ENCODE results near the gene PSAPL1.

Gene PSAPL1

GRCh38 chr4:7474320-7474719 is 39.6 kb upstream of the PSAPL1 start:
- H3K4me3 ChIP-seq (ENCODE audit: low read depth, low read length): no peak overlapping the region
- TF ChIP-seq CTCF (IDR thresholded peaks at IDR 0.05; ENCODE audit: low read depth, low read length): no peak

DNA sequence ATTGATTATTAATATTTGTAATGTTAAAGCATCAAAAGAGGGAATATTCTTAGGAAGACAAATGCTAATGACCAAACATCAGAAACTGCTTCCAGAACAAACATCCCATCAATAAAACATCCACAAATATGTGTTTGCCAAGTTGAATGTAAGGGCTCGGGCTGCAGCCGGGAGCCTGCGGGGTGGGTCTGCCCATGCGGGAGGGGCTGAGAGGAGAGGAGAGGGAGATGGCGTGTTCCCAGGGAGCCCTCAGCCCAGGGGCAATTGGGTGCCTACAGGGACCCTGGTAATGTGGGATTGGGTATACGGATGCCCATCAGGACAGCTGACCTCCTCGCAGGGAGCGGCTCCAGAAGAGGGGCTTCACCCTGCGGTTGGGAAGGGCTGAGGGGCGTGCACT is 38.4 kb upstream of the PSAPL1 start:
- H3K4me3 ChIP-seq (ENCODE audit: low read depth, low read length): no peak overlapping the region
- no peak for TF ChIP-seq CTCF (IDR thresholded peaks at IDR 0.05; ENCODE audit: low read depth, low read length)

DNA sequence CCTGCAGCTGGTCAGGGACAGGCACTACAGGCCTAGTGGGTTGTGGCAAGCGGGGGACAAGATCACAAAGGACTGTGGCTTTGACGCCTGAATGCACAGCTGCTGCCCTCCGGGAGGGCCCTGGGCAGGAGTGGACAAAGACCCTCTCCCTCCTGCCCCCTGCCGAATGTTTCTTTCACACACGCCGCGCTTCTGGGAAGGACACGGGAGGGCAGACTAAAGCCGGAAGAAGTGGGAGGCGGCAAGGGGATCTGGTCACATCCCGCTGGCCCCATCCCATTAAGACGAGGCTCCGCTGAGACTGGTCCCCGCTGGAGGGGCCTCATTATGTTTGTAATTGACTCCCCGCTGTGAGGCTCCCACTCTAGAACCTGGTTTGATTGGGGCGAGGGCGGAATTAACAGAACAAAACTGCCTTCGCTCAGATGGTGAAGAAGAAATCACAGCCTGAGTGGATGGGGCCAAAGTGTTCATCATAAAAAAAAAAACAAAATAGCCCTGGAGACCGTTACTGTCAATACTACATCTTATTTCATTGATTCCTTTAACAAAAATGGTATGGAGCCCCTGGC is 37.8 kb upstream of the PSAPL1 start:
- no peak overlapping the region for H3K4me3 ChIP-seq (ENCODE audit: low read depth, low read length)
- TF ChIP-seq CTCF (IDR thresholded peaks at IDR 0.05; ENCODE audit: low read depth, low read length): no peak

DNA sequence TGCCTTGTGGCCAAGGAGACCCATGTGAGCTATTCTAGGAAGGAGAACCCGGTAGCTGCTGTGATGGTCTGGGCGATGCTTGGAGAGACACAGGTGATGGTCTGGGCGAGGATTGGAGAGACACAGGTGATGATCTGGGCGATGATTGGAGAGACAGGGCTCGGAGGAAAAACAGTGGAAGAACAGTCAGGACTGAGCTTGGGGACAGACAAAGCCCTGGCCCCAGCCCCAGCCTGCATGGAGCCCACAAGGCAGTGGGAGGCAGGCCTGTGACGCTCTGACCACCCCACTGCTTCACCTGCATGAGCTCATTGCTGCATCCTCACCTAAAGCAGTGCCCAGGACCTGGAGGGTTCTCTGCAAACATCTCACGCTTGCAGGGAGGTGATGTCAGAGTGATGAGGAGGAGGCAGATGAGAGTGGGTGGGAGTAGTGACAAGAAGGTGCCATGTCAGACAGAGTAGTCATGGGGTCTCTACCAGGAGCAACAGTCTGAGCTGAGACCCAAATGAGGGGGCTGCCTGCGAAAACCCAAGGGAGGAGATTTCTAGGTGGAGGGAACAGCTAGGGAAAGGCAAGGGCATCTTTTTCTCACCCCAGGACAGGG is 35.9 kb upstream of the PSAPL1 start:
- no peak for TF ChIP-seq CTCF (IDR thresholded peaks at IDR 0.05; ENCODE audit: low read depth, low read length)
- H3K4me3 ChIP-seq (ENCODE audit: low read depth, low read length): no peak overlapping the region

GRCh38 chr4:7470111-7470510 is 35.4 kb upstream of the PSAPL1 start:
- no peak overlapping the region for H3K4me3 ChIP-seq (ENCODE audit: low read depth, low read length)
- TF ChIP-seq CTCF (IDR thresholded peaks at IDR 0.05; ENCODE audit: low read depth, low read length): no peak

DNA sequence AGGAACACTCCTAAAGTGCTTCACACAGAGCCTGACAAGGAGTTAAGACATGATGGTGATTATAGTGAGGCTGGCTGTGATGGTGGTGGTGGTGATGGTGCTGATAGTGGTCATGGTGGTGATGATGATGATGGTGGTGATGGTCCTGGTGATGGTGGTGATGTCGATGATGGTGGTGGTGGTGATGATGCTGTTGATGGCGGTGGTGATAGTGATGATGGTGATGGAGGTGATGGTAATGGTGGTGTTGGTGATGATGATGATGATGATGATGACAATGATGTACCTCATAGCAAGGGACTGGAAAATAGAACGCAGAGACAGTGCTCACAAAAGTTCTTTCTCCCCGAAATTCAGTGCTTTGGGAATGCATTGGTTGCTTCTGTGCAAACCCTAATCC is 34.3 kb upstream of the PSAPL1 start:
- H3K4me3 ChIP-seq (ENCODE audit: low read depth, low read length): no peak overlapping the region
- no peak for TF ChIP-seq CTCF (IDR thresholded peaks at IDR 0.05; ENCODE audit: low read depth, low read length)

DNA sequence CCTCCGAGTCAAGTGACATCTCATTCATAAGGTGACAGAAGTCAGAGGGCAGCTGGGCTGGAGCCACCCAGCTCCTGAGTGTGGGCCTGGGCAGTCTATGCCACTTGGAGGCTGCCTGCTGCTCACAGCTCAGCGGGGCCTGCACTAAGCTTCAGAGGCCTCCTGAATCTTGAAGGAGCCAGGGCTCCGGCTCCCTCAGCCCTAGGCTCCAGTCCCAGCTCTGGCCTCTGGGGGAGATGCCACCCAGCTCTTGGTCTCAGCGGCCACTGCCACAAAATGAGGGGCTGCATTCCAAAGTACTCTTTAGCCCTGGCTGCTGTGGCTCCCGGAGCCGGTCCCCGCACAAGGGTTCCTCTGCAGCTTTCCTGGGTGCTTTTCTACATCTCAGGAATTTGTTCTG is 32.7 kb upstream of the PSAPL1 start:
- H3K4me3 ChIP-seq (ENCODE audit: low read depth, low read length): no peak overlapping the region
- TF ChIP-seq CTCF (IDR thresholded peaks at IDR 0.05; ENCODE audit: low read depth, low read length): no peak
